PC-9 (cell line): Measurements from ENCODE around the gene KCNJ18. TPM values are rescaled to one million over a fixed set of nuclear protein-coding genes. Genes with fewer than 3 reads are reported as not detected.
A peak's percentile ranks its signal among the peaks of the same experiment; 100 is the strongest.
"Not testable (repeated sequence)": the region's sequence is repeated elsewhere in the genome, so short reads cannot be mapped to it uniquely, and the experiment has no call there.

Experiments used
- BruUV-seq: library from RNA; stranded (reverse); fragments of 400-500 nt; replicated peaks from 2 replicates; lab custom pipeline; 2021; lab: Mats Ljungman, UMichigan
- CTCF ChIA-PET: fragments of 300-600 bp; sonication (Branson Sonifier 250); formaldehyde crosslinking; loops from one replicate; lab custom pipeline; 2022; ENCODE audit warnings: antibody characterized with exemption; lab: Charles Lee
- POLR2A ChIA-PET: fragments of 300-600 bp; sonication (Branson Sonifier 250); formaldehyde crosslinking; loops from one replicate; lab custom pipeline; 2022; ENCODE audit warnings: antibody characterized with exemption; ENCODE audit not compliant: unreplicated experiment; lab: Charles Lee
- DNase-seq, 2 experiments: peaks; one replicate each; pipeline versions ENCODE4 v3.0.0 to v3.0.0-alpha.2; 2015 to 2022; ENCODE audit warnings: mixed read lengths in 1 of 2
- H2AFZ ChIP-seq: fragments of 200-600 bp; sonication (generic); 2 replicates; pipeline ENCODE4 v1.8.1; 2017; ENCODE audit warnings: antibody characterized with exemption
- H3F3A ChIP-seq: fragments of 200-600 bp; sonication (generic); 2 replicates; pipeline ENCODE4 v1.8.1; 2017; ENCODE audit warnings: antibody characterized with exemption, mild to moderate bottlenecking, low read depth; ENCODE audit not compliant: insufficient read depth
- H3K27ac ChIP-seq: fragments of 200-600 bp; sonication (generic); 2 replicates; pipeline ENCODE4 v1.6.1; 2016; ENCODE audit warnings: mixed run types
- H3K27me3 ChIP-seq: fragments of 200-600 bp; sonication (generic); 2 replicates; pipeline ENCODE4 v1.6.1; 2016; ENCODE audit warnings: low read depth, mixed run types; ENCODE audit not compliant: insufficient read depth
- H3K36me3 ChIP-seq: fragments of 200-600 bp; sonication (generic); 2 replicates; pipeline ENCODE4 v1.6.1; 2016; ENCODE audit warnings: low read depth, mixed run types
- H3K4me1 ChIP-seq: fragments of 200-600 bp; sonication (generic); replicated peaks from 2 replicates; pipeline ENCODE4 v1.6.1; 2016; ENCODE audit warnings: mixed run types; ENCODE audit not compliant: insufficient read depth
- H3K4me2 ChIP-seq: fragments of 200-600 bp; sonication (generic); 2 replicates; pipeline ENCODE4 v1.6.1; 2017; ENCODE audit warnings: mixed run types
- H3K4me3 ChIP-seq: fragments of 200-600 bp; sonication (generic); 2 replicates; pipeline ENCODE4 v1.6.1; 2016; ENCODE audit warnings: mixed run types
- H3K79me2 ChIP-seq: fragments of 200-600 bp; sonication (generic); 2 replicates; pipeline ENCODE4 v1.6.1; 2017; ENCODE audit warnings: low read depth, mixed run types
- H3K9me2 ChIP-seq: fragments of 200-600 bp; sonication (generic); 2 replicates; pipeline ENCODE4 v1.8.1; 2017; ENCODE audit warnings: mild to moderate bottlenecking; ENCODE audit not compliant: insufficient read depth
- H3K9me3 ChIP-seq: fragments of 200-600 bp; sonication (generic); 2 replicates; pipeline ENCODE4 v1.8.1; 2016; ENCODE audit warnings: low read depth; ENCODE audit not compliant: insufficient read depth
- H4K20me1 ChIP-seq: fragments of 200-600 bp; sonication (generic); 2 replicates; pipeline ENCODE4 v1.8.1; 2017; ENCODE audit not compliant: insufficient read depth
- CTCF ChIP-seq: fragments of 200-600 bp; sonication (generic); conservative IDR thresholded peaks from 2 replicates; pipeline ENCODE4 v1.6.1; 2017; ENCODE audit warnings: mixed run types, antibody characterized with exemption, mild to moderate bottlenecking, moderate library complexity
- intact Hi-C: fragments of 100-400 bp; cut with micrococcal nuclease; formaldehyde crosslinking; loops from one replicate; pipeline ENCODE4 v1.10.0; 2022; ENCODE audit not compliant: unreplicated experiment
- total RNA-seq: library from RNA; stranded (reverse); gene quantifications from 2 replicates; pipeline ENCODE4 v1.2.3, GENCODE V29; 2021

The KCNJ18 gene
- total RNA-seq, 1 experiment from 2014 or later, result not detected

- H3K36me3 ChIP-seq, H3K9me3 ChIP-seq, H3K27ac ChIP-seq, H3K27me3 ChIP-seq, POLR2A ChIA-PET, H2AFZ ChIP-seq, CTCF ChIA-PET, H3K79me2 ChIP-seq, H4K20me1 ChIP-seq, H3K4me1 ChIP-seq, H3K9me2 ChIP-seq, intact Hi-C loops, H3K4me2 ChIP-seq, H3F3A ChIP-seq, DNase-seq, H3K4me3 ChIP-seq, BruUV-seq: not testable (repeated sequence)
- TF ChIP-seq CTCF, result peak; percentile 65
Observed at GRCh38 chr17:21735814-21736213, 43.5 kb downstream of the KCNJ18 start.

DNA sequence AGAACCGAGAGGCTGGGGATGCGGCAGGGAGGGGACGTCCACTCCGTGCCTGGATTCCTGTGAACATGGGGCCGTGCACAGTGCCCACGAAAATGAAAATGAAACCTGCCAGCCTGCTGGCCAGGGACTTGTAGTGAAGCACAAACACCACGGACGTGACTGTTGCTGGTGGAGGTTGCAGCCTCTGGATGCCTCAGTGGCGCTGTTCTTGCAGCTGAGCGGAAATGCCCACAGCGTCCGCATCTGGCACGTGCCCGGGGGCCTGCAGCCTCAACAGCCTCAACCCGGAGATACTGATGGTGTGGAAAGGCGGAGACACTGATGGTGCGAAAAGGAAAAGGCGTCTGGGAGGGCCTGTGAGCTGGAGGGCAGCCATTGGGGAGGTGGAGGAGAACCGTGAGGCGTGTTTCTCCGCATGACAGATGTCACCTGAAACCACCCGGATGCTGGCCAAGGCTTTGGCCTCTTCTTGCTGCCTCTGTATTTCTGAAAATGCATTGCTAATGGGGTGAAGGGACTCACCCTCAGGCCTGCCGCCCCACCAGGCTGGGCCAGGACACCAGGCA lies 44.8 kb downstream of the KCNJ18 start:
- H3K27me3 ChIP-seq, H4K20me1 ChIP-seq, H3F3A ChIP-seq, H3K9me3 ChIP-seq, H3K27ac ChIP-seq, H2AFZ ChIP-seq, H3K9me2 ChIP-seq, H3K36me3 ChIP-seq, H3K4me1 ChIP-seq, CTCF ChIA-PET, H3K79me2 ChIP-seq, intact Hi-C loops, H3K4me3 ChIP-seq, BruUV-seq, H3K4me2 ChIP-seq, POLR2A ChIA-PET, DNase-seq: not testable (repeated sequence)

DNA sequence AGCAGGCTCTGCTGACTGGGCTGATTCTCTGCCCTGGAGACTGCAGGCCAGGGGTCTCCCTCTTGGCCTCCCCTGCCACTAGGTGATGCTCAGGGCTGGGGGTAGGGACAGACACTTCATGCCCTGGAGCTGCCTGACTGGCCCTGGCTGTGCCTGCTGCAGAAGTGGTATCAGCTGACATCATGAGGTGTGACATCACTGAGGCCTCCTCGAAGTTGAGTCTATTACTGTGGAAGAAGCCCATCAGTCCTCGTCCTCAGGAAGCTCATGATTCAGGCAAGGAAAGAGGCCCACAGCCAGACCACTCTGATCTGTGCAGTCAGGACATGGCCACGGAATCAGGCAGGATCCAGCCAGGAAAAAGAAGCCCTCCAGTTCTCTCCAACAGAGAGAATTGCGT lies 45.9 kb downstream of the KCNJ18 start:
- BruUV-seq, H3K27me3 ChIP-seq, H3K79me2 ChIP-seq, intact Hi-C loops, H3K9me2 ChIP-seq, H3K4me3 ChIP-seq, H3K36me3 ChIP-seq, DNase-seq, H3K9me3 ChIP-seq, H3F3A ChIP-seq, POLR2A ChIA-PET, H3K4me2 ChIP-seq, CTCF ChIA-PET, H3K27ac ChIP-seq, H2AFZ ChIP-seq, H4K20me1 ChIP-seq, H3K4me1 ChIP-seq: not testable (repeated sequence)

GRCh38 chr17:21738877-21739474 lies 46.7 kb downstream of the KCNJ18 start:
- H3K27ac ChIP-seq, H3K9me3 ChIP-seq, intact Hi-C loops, H3K4me2 ChIP-seq, DNase-seq, H3K79me2 ChIP-seq, H3K27me3 ChIP-seq, BruUV-seq, H4K20me1 ChIP-seq, H3K4me1 ChIP-seq, CTCF ChIA-PET, POLR2A ChIA-PET, H3K4me3 ChIP-seq, H3F3A ChIP-seq, H2AFZ ChIP-seq, H3K9me2 ChIP-seq, H3K36me3 ChIP-seq: not testable (repeated sequence)

DNA sequence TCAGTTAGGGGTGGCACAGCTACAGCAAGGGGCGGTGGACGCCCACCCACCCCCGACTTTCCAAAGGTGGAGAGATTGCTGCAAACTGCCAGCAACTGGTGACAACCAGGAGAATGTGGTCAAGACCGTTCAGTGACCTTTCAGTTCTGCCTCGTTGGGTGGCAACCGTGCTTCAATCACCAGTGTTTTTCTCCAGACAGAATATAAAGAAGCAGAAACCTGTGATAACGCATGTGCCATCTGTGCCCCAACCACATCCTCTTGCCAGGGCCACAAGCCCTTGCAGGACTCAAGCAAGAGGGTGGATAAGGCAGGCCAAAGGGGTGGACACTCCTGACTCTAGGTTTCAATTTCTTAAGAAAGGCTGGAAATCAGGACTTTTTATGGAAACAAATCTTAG lies 47.2 kb downstream of the KCNJ18 start:
- H2AFZ ChIP-seq, H3K27ac ChIP-seq, DNase-seq, H4K20me1 ChIP-seq, H3K79me2 ChIP-seq, H3K27me3 ChIP-seq, CTCF ChIA-PET, BruUV-seq, H3K4me2 ChIP-seq, H3K36me3 ChIP-seq, H3K9me2 ChIP-seq, H3F3A ChIP-seq, intact Hi-C loops, H3K4me1 ChIP-seq, H3K9me3 ChIP-seq, H3K4me3 ChIP-seq: not testable (repeated sequence)
- POLR2A ChIA-PET, result interaction anchor here (0.6 kb wide), 1 partner anchor 388 kb away, joined by 6 read pairs; no protein-coding TSS in a partner anchor

GRCh38 chr17:21740836-21741235 lies 48.5 kb downstream of the KCNJ18 start:
- BruUV-seq, intact Hi-C loops, H3K4me1 ChIP-seq, H3K4me3 ChIP-seq, DNase-seq, H3F3A ChIP-seq, CTCF ChIA-PET, H3K9me3 ChIP-seq, H3K9me2 ChIP-seq, H3K36me3 ChIP-seq, H4K20me1 ChIP-seq, H3K4me2 ChIP-seq, POLR2A ChIA-PET, H3K79me2 ChIP-seq, H2AFZ ChIP-seq, H3K27me3 ChIP-seq, H3K27ac ChIP-seq: not testable (repeated sequence)

- H4K20me1 ChIP-seq, BruUV-seq, H3K4me1 ChIP-seq, CTCF ChIA-PET, H3F3A ChIP-seq, H3K4me3 ChIP-seq, intact Hi-C loops, H3K27me3 ChIP-seq, DNase-seq, H3K27ac ChIP-seq, H3K9me3 ChIP-seq, H2AFZ ChIP-seq, H3K4me2 ChIP-seq, H3K36me3 ChIP-seq, H3K9me2 ChIP-seq, H3K79me2 ChIP-seq, POLR2A ChIA-PET: not testable (repeated sequence)
Observed at GRCh38 chr17:21741520-21741919, 49.2 kb downstream of the KCNJ18 start.
